Esophagus squamous epithelium (tissue), 4 donors: Measurements from ENCODE around the gene SLC35F4.

Experiments used
- CTCF ChIP-seq, 6 experiments: fragments of 450-650 bp in 4 of 6; fragments of 200-600 bp in 2 of 6; sonication (generic) in 2 of 6; IDR thresholded peaks; one replicate each; pipeline ENCODE4 v1.5.1; 2016 to 2019; ENCODE audit warnings: antibody characterized with exemption in 6 of 6, mild to moderate bottlenecking in 4 of 6, moderate library complexity in 4 of 6
- POLR2A ChIP-seq, 4 donors: fragments of 450-650 bp; IDR thresholded peaks; one replicate each; pipeline ENCODE4 v1.6.1; 2017; ENCODE audit warnings: antibody characterized with exemption in 4 of 4, mild to moderate bottlenecking in 4 of 4, moderate library complexity in 3 of 4

GRCh38 chr14:57875296-57875695, 9.4 kb upstream of the SLC35F4 start:
- TF ChIP-seq CTCF (IDR thresholded peaks at IDR 0.05) (no peak), POLR2A (IDR thresholded peaks at IDR 0.05) (no peak)
